DOHH2 (cell line): ENCODE data around the gene ZWILCH.

Experiments used
- H3F3A ChIP-seq: fragments of 200-600 bp; sonication (generic), shearing (Covaris generic); 2 replicates; pipeline ENCODE4 v1.6.0; 2016; ENCODE audit warnings: antibody characterized with exemption, mild to moderate bottlenecking; ENCODE audit not compliant: control insufficient read depth, insufficient read depth
- H3K27ac ChIP-seq: fragments of 200-600 bp; sonication (generic); 2 replicates; pipeline ENCODE4 v1.5.1; 2014; ENCODE audit warnings: low read depth, mild to moderate bottlenecking, low read length, moderate library complexity
- H3K27me3 ChIP-seq: fragments of 200-600 bp; sonication (generic); 2 replicates; pipeline ENCODE4 v1.6.1; 2014; ENCODE audit warnings: mild to moderate bottlenecking, low read length, mixed read lengths; ENCODE audit not compliant: control insufficient read depth
- H3K36me3 ChIP-seq: fragments of 200-600 bp; sonication (generic); 2 replicates; pipeline ENCODE4 v1.6.1; 2014; ENCODE audit warnings: mild to moderate bottlenecking, low read length, moderate library complexity, mixed read lengths; ENCODE audit not compliant: control insufficient read depth
- H3K4me1 ChIP-seq: fragments of 200-600 bp; sonication (generic); 2 replicates; pipeline ENCODE4 v1.6.1; 2014; ENCODE audit warnings: mild to moderate bottlenecking, low read length, mixed read lengths; ENCODE audit not compliant: control insufficient read depth
- H3K4me2 ChIP-seq: fragments of 200-600 bp; sonication (generic); 2 replicates; pipeline ENCODE4 v1.6.0; 2014; ENCODE audit warnings: mild to moderate bottlenecking, low read length, moderate library complexity
- H3K4me3 ChIP-seq: fragments of 200-600 bp; sonication (generic); 2 replicates; pipeline ENCODE4 v1.5.1; 2014; ENCODE audit warnings: mild to moderate bottlenecking, low read length, mixed read lengths
- H3K79me2 ChIP-seq: fragments of 200-600 bp; sonication (generic); 2 replicates; pipeline ENCODE4 v1.6.1; 2014; ENCODE audit warnings: mild to moderate bottlenecking, low read length, mixed read lengths; ENCODE audit not compliant: control insufficient read depth
- H3K9me2 ChIP-seq: fragments of 200-600 bp; sonication (generic); replicated peaks from 2 replicates; pipeline ENCODE4 v1.6.1; 2014; ENCODE audit warnings: mild to moderate bottlenecking, low read length, mixed read lengths; ENCODE audit not compliant: control insufficient read depth
- H3K9me3 ChIP-seq: fragments of 200-600 bp; sonication (generic); 2 replicates; pipeline ENCODE4 v1.6.1; 2014; ENCODE audit warnings: antibody characterized with exemption, low read length, mixed read lengths; ENCODE audit not compliant: control insufficient read depth, insufficient read depth
- H4K20me1 ChIP-seq: fragments of 200-600 bp; sonication (generic); 2 replicates; pipeline ENCODE4 v1.6.0; 2014; ENCODE audit warnings: low read depth, mild to moderate bottlenecking, antibody characterized with exemption, low read length, moderate library complexity; ENCODE audit not compliant: control insufficient read depth, insufficient read depth
- EZH2phosphoT487 ChIP-seq: fragments of 200-600 bp; sonication (generic); IDR thresholded peaks from 2 replicates; pipeline ENCODE4 v1.6.1; 2017; ENCODE audit warnings: borderline replicate concordance, mild to moderate bottlenecking, antibody characterized with exemption, low read length, moderate library complexity, mixed read lengths
- TF ChIP-seq, protein P1 (sequence below): fragments of 200-600 bp; sonication (generic); IDR thresholded peaks from one replicate; pipeline ENCODE4 v1.5.1; 2014; ENCODE audit warnings: antibody characterized with exemption, mild to moderate bottlenecking, low read depth, low read length; ENCODE audit not compliant: poor library complexity, severe bottlenecking

Gene ZWILCH

DNA sequence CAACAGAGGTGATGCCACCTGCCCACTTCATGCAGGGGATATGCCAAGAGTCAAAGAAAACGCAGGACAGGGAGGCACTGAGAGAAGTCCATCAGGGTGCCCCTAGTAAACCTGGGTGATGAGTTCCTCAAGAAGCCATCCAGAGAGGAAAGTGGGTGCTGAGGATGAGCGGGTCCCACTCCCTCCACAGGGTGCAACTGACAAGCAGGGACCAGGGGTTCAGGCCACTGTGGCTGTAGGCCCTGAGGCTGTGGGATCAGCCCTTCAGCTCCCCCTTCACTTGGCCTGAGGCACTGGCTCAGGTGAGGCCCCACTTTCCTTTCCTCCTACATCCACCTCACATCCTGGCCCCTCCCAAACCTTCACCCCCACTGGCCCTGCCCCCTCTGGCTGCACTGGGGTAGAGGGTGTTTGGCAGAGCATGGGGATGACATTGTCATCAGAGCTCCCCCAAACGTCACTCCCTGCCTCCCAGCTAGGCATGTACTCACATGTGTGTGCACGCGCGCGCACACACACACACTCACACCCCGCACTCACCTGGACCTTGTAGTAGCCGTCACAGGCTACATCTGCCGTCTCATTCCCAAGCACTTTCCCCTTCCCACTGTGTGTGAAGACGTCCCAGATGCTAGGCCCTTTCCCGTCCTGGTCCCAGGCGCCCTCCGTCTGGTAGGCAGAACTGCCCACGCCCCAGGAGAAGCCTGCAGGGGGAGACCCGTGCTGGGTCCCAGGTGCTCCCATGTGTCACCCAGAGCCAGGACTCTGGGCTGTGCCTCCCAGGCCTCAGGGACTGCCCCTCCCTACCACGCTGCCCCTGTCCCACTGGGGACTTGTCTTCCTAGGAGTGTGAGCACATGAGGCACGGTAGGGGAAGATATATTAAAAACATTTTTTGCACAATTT lies 59.3 kb downstream of the ZWILCH start:
- Histone ChIP-seq H3K27ac (no peak overlapping the region), H3K27me3 (no peaks in the 10 kb centered on the region), H3K4me1 (peaks cover 4% of the 10 kb centered on the region; the same call in 1 of the 2 replicates), H3K9me2 (no peaks in the 10 kb centered on the region), H3F3A (no peaks in the 10 kb centered on the region), H3K4me3 (no peak overlapping the region), H3K4me2 (no peak overlapping the region), H4K20me1 (no peaks in the 10 kb centered on the region), H3K9me3 (no peaks in the 10 kb centered on the region), H3K36me3 (no peaks in the 10 kb centered on the region), H3K79me2 (no peaks in the 10 kb centered on the region)
- TF ChIP-seq EZH2phosphoT487, result no peak
- TF ChIP-seq, protein P1, sequence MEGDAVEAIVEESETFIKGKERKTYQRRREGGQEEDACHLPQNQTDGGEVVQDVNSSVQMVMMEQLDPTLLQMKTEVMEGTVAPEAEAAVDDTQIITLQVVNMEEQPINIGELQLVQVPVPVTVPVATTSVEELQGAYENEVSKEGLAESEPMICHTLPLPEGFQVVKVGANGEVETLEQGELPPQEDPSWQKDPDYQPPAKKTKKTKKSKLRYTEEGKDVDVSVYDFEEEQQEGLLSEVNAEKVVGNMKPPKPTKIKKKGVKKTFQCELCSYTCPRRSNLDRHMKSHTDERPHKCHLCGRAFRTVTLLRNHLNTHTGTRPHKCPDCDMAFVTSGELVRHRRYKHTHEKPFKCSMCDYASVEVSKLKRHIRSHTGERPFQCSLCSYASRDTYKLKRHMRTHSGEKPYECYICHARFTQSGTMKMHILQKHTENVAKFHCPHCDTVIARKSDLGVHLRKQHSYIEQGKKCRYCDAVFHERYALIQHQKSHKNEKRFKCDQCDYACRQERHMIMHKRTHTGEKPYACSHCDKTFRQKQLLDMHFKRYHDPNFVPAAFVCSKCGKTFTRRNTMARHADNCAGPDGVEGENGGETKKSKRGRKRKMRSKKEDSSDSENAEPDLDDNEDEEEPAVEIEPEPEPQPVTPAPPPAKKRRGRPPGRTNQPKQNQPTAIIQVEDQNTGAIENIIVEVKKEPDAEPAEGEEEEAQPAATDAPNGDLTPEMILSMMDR, result no peak

DNA sequence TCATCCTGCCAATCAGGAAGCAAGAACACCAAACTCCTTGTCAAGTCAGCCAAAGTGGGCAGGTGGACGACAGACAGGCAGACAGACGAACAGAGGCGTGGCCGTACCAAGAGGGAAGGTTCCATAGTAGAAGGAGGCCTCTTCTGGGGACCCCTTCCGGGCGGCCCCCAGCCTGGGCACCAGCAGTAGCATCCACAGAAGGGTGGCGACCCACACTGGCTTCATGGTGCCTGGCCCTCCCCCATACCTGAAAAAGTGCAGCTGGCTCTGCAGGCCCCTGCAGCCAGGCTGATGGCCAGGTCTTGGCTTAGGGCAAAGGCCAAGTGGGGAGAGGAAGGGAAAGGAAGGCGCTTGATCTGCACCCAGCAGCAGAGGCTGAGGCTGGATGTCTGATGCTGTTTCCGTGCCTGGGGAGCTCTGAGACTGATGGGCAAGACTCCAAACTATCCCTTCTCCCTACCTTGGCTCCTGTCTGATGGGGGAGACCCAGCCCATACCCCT lies 60.1 kb downstream of the ZWILCH start:
- H3K4me3 ChIP-seq, result no peak overlapping the region
- no peaks in the 10 kb centered on the region for H3K27me3 ChIP-seq
- no peaks in the 10 kb centered on the region for H3K9me2 ChIP-seq
- no peaks in the 10 kb centered on the region for H4K20me1 ChIP-seq
- H3K79me2 ChIP-seq, result no peaks in the 10 kb centered on the region
- peaks cover 4% of the 10 kb centered on the region; the same call in 1 of the 2 replicates for H3K4me1 ChIP-seq
- H3K27ac ChIP-seq, result no peak overlapping the region
- no peak overlapping the region for H3K4me2 ChIP-seq
- H3K9me3 ChIP-seq, result no peaks in the 10 kb centered on the region
- no peaks in the 10 kb centered on the region for H3F3A ChIP-seq
- TF ChIP-seq EZH2phosphoT487, result no peak
- TF ChIP-seq, protein P1, result no peak
- H3K36me3 ChIP-seq, result no peaks in the 10 kb centered on the region

DNA sequence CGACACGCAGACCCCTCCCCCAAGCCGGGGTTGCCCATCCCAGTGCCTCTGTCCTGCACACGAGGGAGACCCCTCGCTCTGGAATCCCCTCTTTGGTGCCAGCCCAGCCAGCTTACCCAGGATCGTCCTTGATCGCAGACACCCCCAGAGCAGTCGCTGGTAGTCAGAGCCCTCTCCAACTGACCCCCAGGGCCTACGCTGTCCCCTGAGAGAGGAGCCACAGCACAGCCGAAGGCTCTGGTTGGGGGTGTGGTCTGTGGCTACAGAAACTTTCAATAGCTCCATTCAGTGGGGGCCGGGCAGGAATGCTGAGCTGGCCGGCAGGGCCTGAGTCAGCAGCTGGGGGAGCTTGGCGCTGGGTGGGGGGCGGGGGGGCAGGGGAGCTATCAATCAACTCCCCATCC lies 60.6 kb downstream of the ZWILCH start, which contains the start of gene LCTL:
Gene LCTL, minus strand, starts transcription at position 258 of the 404 bp plus-strand sequence. CDS start 633 bp downstream, outside the sequence.
- no peaks in the 10 kb centered on the region for H3K79me2 ChIP-seq
- H3K9me3 ChIP-seq, result no peaks in the 10 kb centered on the region
- H3F3A ChIP-seq, result no peaks in the 10 kb centered on the region
- no peak within 1 kb of the TSS for H3K27ac ChIP-seq
- peak within 1 kb of the TSS; percentile 6; the same call in 1 of the 2 replicates for H3K4me2 ChIP-seq
- no peak within 1 kb of the TSS for H3K4me3 ChIP-seq
- TF ChIP-seq, protein P1, result no peak
- TF ChIP-seq EZH2phosphoT487, result no peak
- H3K27me3 ChIP-seq, result no peaks in the 10 kb centered on the region
- H3K9me2 ChIP-seq, result no peaks in the 10 kb centered on the region
- H3K36me3 ChIP-seq, result no peaks in the 10 kb centered on the region
- peaks cover 4% of the 10 kb centered on the region; the same call in 1 of the 2 replicates for H3K4me1 ChIP-seq
- H4K20me1 ChIP-seq, result no peaks in the 10 kb centered on the region
